DOHH2 (cell line): ENCODE data around the gene C4BPB.

ENCODE experiments used
- H3F3A ChIP-seq: fragments of 200-600 bp; sonication (generic), shearing (Covaris generic); 2 replicates; pipeline ENCODE4 v1.6.0; 2016; ENCODE audit warnings: antibody characterized with exemption, mild to moderate bottlenecking; ENCODE audit not compliant: control insufficient read depth, insufficient read depth
- H3K27ac ChIP-seq: fragments of 200-600 bp; sonication (generic); 2 replicates; pipeline ENCODE4 v1.5.1; 2014; ENCODE audit warnings: low read depth, mild to moderate bottlenecking, low read length, moderate library complexity
- H3K27me3 ChIP-seq: fragments of 200-600 bp; sonication (generic); 2 replicates; pipeline ENCODE4 v1.6.1; 2014; ENCODE audit warnings: mild to moderate bottlenecking, low read length, mixed read lengths; ENCODE audit not compliant: control insufficient read depth
- H3K36me3 ChIP-seq: fragments of 200-600 bp; sonication (generic); 2 replicates; pipeline ENCODE4 v1.6.1; 2014; ENCODE audit warnings: mild to moderate bottlenecking, low read length, moderate library complexity, mixed read lengths; ENCODE audit not compliant: control insufficient read depth
- H3K4me1 ChIP-seq: fragments of 200-600 bp; sonication (generic); 2 replicates; pipeline ENCODE4 v1.6.1; 2014; ENCODE audit warnings: mild to moderate bottlenecking, low read length, mixed read lengths; ENCODE audit not compliant: control insufficient read depth
- H3K4me2 ChIP-seq: fragments of 200-600 bp; sonication (generic); 2 replicates; pipeline ENCODE4 v1.6.0; 2014; ENCODE audit warnings: mild to moderate bottlenecking, low read length, moderate library complexity
- H3K4me3 ChIP-seq: fragments of 200-600 bp; sonication (generic); 2 replicates; pipeline ENCODE4 v1.5.1; 2014; ENCODE audit warnings: mild to moderate bottlenecking, low read length, mixed read lengths
- H3K79me2 ChIP-seq: fragments of 200-600 bp; sonication (generic); 2 replicates; pipeline ENCODE4 v1.6.1; 2014; ENCODE audit warnings: mild to moderate bottlenecking, low read length, mixed read lengths; ENCODE audit not compliant: control insufficient read depth
- H3K9me2 ChIP-seq: fragments of 200-600 bp; sonication (generic); replicated peaks from 2 replicates; pipeline ENCODE4 v1.6.1; 2014; ENCODE audit warnings: mild to moderate bottlenecking, low read length, mixed read lengths; ENCODE audit not compliant: control insufficient read depth
- H3K9me3 ChIP-seq: fragments of 200-600 bp; sonication (generic); 2 replicates; pipeline ENCODE4 v1.6.1; 2014; ENCODE audit warnings: antibody characterized with exemption, low read length, mixed read lengths; ENCODE audit not compliant: control insufficient read depth, insufficient read depth
- H4K20me1 ChIP-seq: fragments of 200-600 bp; sonication (generic); 2 replicates; pipeline ENCODE4 v1.6.0; 2014; ENCODE audit warnings: low read depth, mild to moderate bottlenecking, antibody characterized with exemption, low read length, moderate library complexity; ENCODE audit not compliant: control insufficient read depth, insufficient read depth
- EZH2phosphoT487 ChIP-seq: fragments of 200-600 bp; sonication (generic); IDR thresholded peaks from 2 replicates; pipeline ENCODE4 v1.6.1; 2017; ENCODE audit warnings: borderline replicate concordance, mild to moderate bottlenecking, antibody characterized with exemption, low read length, moderate library complexity, mixed read lengths
- TF ChIP-seq, protein P1 (sequence below): fragments of 200-600 bp; sonication (generic); IDR thresholded peaks from one replicate; pipeline ENCODE4 v1.5.1; 2014; ENCODE audit warnings: antibody characterized with exemption, mild to moderate bottlenecking, low read depth, low read length; ENCODE audit not compliant: poor library complexity, severe bottlenecking

Gene C4BPB

DNA sequence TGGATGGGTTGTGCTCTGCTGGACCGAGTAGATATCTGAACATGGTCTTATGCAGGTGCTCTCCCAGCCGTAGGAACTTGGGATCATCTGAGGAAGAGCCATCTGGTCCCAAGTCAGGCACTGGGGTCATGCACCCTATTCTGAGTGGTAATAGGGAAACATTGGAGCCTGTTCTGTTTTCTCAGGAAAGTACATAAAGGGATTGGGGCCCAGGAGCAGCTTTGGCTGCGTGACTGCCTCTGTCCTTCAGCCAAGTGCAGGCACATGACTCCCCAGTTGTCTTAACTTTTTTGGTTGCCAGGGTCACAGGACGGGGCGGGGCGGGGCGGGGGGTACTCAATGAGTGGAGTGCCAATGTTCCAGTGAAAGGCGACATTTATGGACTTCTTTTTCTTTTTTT lies 24.1 kb upstream of the C4BPB start:
- Histone ChIP-seq H3F3A (no peaks in the 10 kb centered on the region), H3K4me2 (no peak overlapping the region), H3K79me2 (no peaks in the 10 kb centered on the region), H3K36me3 (no peaks in the 10 kb centered on the region), H4K20me1 (no peaks in the 10 kb centered on the region), H3K27ac (no peak overlapping the region), H3K9me2 (no peaks in the 10 kb centered on the region), H3K9me3 (no peaks in the 10 kb centered on the region), H3K4me1 (no peaks in the 10 kb centered on the region), H3K4me3 (no peak overlapping the region), H3K27me3 (no peaks in the 10 kb centered on the region)
- TF ChIP-seq EZH2phosphoT487, result no peak
- TF ChIP-seq, protein P1, sequence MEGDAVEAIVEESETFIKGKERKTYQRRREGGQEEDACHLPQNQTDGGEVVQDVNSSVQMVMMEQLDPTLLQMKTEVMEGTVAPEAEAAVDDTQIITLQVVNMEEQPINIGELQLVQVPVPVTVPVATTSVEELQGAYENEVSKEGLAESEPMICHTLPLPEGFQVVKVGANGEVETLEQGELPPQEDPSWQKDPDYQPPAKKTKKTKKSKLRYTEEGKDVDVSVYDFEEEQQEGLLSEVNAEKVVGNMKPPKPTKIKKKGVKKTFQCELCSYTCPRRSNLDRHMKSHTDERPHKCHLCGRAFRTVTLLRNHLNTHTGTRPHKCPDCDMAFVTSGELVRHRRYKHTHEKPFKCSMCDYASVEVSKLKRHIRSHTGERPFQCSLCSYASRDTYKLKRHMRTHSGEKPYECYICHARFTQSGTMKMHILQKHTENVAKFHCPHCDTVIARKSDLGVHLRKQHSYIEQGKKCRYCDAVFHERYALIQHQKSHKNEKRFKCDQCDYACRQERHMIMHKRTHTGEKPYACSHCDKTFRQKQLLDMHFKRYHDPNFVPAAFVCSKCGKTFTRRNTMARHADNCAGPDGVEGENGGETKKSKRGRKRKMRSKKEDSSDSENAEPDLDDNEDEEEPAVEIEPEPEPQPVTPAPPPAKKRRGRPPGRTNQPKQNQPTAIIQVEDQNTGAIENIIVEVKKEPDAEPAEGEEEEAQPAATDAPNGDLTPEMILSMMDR, result no peak

DNA sequence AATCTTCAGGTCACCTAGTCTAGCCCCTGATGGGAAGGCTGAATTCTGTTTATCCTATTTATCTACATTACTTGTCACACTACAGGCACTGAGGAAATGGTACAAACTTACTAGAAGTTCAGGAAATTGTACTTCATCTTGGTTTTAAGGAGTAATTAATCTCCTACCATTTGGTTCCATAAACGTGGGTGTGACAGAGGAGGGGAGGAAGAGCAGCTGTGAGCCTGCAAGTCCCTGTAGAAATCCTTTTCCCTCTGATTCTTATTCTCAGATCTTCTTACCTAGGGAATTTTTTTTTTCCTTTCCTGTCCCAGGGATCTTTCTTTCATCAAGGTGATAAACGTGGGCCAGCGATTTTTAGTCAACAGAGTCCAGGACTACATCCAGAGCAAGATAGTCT lies 21.5 kb upstream of the C4BPB start:
- no peaks in the 10 kb centered on the region for H3K27me3 ChIP-seq
- TF ChIP-seq EZH2phosphoT487, result no peak
- TF ChIP-seq, protein P1, result no peak
- no peaks in the 10 kb centered on the region for H3K4me1 ChIP-seq
- no peaks in the 10 kb centered on the region for H3K9me3 ChIP-seq
- H3K9me2 ChIP-seq, result no peaks in the 10 kb centered on the region
- no peak overlapping the region for H3K4me3 ChIP-seq
- no peaks in the 10 kb centered on the region for H3K36me3 ChIP-seq
- no peaks in the 10 kb centered on the region for H3K79me2 ChIP-seq
- H3K27ac ChIP-seq, result no peak overlapping the region
- H3F3A ChIP-seq, result no peaks in the 10 kb centered on the region
- H4K20me1 ChIP-seq, result no peaks in the 10 kb centered on the region
- no peak overlapping the region for H3K4me2 ChIP-seq

DNA sequence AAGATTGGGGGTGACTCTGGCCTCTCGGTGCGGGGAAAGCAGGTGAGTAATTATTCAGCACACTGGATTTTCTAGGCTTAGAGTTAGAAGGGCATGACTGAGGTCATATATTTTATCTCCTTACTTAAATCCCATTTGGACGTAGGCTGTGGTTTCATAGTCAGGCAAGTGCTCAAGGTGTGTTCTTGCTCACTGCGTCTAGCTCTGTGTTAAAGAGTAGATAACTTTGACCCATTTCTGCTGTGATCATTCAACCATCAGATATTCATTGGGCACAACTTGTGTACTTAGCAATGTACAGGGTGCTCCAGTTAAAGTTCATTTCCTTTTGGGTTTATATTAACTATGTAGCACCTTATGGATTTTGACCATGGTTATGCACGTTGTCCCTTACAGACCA lies 21.0 kb upstream of the C4BPB start:
- Histone ChIP-seq H3K4me3 (no peak overlapping the region), H3K9me2 (no peaks in the 10 kb centered on the region), H3K4me1 (no peaks in the 10 kb centered on the region), H3K79me2 (no peaks in the 10 kb centered on the region), H3F3A (no peaks in the 10 kb centered on the region), H3K9me3 (no peaks in the 10 kb centered on the region), H4K20me1 (no peaks in the 10 kb centered on the region), H3K27me3 (no peaks in the 10 kb centered on the region), H3K4me2 (no peak overlapping the region), H3K36me3 (no peaks in the 10 kb centered on the region), H3K27ac (no peak overlapping the region)
- no peak for TF ChIP-seq EZH2phosphoT487
- TF ChIP-seq, protein P1, result no peak

DNA sequence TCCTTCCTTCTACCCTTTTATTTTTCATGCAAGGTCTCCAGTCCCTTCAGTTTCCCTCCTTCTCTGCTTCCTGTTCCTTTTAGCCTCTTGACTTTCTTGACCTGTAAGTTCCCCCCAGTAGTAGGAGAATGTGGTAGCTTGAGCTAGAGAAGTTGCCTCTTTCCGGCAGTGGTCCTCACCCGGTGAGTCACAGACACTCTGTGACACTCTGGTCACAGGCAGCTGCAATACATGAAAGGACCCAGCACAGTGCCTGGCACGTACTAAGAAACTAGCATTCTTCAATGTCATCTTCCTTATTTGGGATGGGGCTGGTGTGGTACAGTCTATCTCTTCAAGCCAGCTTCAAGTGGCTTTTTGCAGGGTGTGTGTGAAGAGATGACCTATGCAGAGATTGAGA lies 19.6 kb upstream of the C4BPB start:
- TF ChIP-seq EZH2phosphoT487, result no peak
- TF ChIP-seq, protein P1, result no peak
- Histone ChIP-seq H3K27me3 (no peaks in the 10 kb centered on the region), H3F3A (no peaks in the 10 kb centered on the region), H3K27ac (no peak overlapping the region), H3K79me2 (no peaks in the 10 kb centered on the region), H3K36me3 (no peaks in the 10 kb centered on the region), H3K4me3 (no peak overlapping the region), H4K20me1 (no peaks in the 10 kb centered on the region), H3K9me2 (no peaks in the 10 kb centered on the region), H3K9me3 (no peaks in the 10 kb centered on the region), H3K4me1 (no peaks in the 10 kb centered on the region), H3K4me2 (no peak overlapping the region)
